HG03045 (cell line): ENCODE data around the gene PGA3.
"Not testable (repeated sequence)": the region's sequence is repeated elsewhere in the genome, so short reads cannot be mapped to it uniquely, and the experiment has no call there.

Experiments used
- ATAC-seq: cut with Tn5 transposase; IDR thresholded peaks from one replicate; pipeline ENCODE4 v1.9.1; 2021; ENCODE audit warnings: mild to moderate bottlenecking, moderate library complexity; ENCODE audit not compliant: unreplicated experiment

The PGA3 gene

GRCh38 chr11:61204502-61205059 lies 1.3 kb downstream of the PGA3 start:
- not testable (repeated sequence) for ATAC-seq

- not testable (repeated sequence) for ATAC-seq
These were observed 4.5 kb downstream of the PGA3 start for GRCh38 chr11:61207636-61208310.

DNA sequence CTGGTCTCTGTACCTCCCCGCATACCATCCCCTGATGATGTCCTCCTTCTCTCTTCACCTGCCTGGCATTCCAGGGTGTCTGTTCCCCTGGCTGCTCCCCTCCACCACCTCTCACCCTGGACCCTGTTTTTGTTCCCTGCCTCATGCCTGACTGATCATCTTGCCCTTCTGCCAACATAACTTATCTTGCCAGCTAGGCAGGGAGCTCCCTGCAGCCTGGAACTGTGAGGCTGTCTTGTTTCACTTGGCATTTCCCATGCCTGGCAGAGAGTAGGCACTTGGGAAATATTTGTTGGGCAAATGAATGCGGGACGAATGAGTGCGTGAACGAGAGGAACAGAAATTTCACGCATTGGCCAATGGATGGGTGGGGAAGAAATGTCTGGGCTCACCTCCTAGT lies 7.3 kb downstream of the PGA3 start:
- not testable (repeated sequence) for ATAC-seq

GRCh38 chr11:61211327-61211952 lies 8.1 kb downstream of the PGA3 start:
- ATAC-seq = not testable (repeated sequence)

- not testable (repeated sequence) for ATAC-seq
These were observed 8.9 kb downstream of the PGA3 start for GRCh38 chr11:61212202-61212601.

- not testable (repeated sequence) for ATAC-seq
These were observed 10.5 kb downstream of the PGA3 start for GRCh38 chr11:61213711-61214324.

- not testable (repeated sequence) for ATAC-seq
These were observed 15.0 kb downstream of the PGA3 start for GRCh38 chr11:61218306-61218705.

GRCh38 chr11:61219016-61219415 lies 15.7 kb downstream of the PGA3 start:
- not testable (repeated sequence) for ATAC-seq

DNA sequence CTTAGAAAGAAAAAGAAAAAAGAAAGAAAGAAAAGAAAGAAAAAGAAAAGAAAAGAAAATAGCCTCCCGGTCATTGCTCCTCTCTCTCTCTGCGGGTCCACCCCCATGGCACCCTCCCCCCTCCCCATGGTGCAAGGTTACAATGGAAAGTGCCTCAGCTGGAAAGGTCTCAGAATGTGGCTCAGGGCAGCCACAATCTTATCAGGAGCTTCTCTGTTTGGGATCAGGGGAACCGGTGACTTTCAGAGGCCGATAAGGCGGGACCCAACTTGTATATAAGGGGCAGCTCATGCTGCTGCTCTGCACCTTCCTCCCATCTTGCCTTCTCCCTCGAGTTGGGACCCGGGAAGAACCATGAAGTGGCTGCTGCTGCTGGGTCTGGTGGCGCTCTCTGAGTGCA lies 18.7 kb downstream of the PGA3 start, which contains the start of gene PGA4:
Gene PGA4 (plus strand): TSS at position 301 of the 400 bp plus-strand sequence. CDS start 54 bp downstream, at position 355.
- ATAC-seq = not testable (repeated sequence)

DNA sequence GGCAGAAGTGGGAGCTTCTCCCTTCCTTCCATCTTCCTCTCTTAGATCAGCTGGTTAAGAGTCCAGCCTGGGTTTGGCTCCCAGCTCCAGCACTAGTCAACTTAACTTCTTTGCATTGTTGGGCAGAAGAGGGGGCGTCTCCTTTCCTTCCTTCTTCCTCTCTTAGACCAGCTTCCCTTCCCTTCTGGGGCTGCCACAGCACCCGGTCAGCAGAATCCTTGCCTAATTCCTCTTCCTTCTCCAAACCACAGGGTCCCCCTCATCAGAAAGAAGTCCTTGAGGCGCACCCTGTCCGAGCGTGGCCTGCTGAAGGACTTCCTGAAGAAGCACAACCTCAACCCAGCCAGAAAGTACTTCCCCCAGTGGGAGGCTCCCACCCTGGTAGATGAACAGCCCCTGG lies 19.4 kb downstream of the PGA3 start:
- not testable (repeated sequence) for ATAC-seq

GRCh38 chr11:61226457-61227137 lies 23.3 kb downstream of the PGA3 start:
- ATAC-seq = not testable (repeated sequence)

DNA sequence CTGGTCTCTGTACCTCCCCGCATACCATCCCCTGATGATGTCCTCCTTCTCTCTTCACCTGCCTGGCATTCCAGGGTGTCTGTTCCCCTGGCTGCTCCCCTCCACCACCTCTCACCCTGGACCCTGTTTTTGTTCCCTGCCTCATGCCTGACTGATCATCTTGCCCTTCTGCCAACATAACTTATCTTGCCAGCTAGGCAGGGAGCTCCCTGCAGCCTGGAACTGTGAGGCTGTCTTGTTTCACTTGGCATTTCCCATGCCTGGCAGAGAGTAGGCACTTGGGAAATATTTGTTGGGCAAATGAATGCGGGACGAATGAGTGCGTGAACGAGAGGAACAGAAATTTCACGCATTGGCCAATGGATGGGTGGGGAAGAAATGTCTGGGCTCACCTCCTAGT lies 26.1 kb downstream of the PGA3 start:
- not testable (repeated sequence) for ATAC-seq

- not testable (repeated sequence) for ATAC-seq
These were observed 27.7 kb downstream of the PGA3 start for GRCh38 chr11:61231033-61231432.

DNA sequence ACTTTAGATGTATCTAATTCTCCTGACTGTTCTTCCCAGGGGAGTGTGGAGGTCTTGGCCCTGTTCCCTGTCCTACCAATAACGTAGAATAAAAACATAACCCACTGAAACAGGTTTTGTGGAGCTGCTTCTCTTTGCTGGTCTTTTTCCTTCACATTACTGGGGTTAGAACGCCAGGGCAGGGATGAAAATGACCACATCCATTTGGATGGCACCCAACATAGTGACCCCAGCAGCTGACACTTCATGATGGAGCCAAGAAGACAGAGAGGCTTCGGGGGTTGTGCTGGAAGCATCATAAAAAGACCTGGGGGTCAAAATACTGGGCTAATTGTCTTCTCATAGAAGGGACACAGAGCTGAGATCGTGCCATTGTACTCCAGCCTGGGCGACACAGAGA lies 28.3 kb downstream of the PGA3 start:
- ATAC-seq = not testable (repeated sequence)

- not testable (repeated sequence) for ATAC-seq
These were observed 29.3 kb downstream of the PGA3 start for GRCh38 chr11:61232548-61233145.

DNA sequence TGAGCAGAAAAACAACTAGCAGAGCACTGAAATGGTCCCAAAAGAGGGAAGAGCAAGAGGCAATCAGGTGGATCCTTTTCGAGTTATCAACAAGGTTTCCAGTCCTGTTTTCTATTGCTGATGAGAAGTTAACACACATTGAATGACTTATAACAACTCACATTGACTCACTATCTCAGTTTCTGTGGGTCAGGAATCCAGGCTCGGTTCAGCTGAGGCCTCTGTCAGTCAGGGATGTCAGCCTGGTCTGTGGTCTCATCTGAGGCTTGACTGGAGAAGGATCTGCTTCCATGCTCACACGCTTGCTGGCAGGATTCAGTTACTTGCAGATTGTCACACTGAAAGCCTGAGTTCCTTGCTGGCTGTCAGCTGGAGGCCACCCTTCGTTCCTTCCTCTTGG lies 33.8 kb downstream of the PGA3 start:
- ATAC-seq = not testable (repeated sequence)

GRCh38 chr11:61240288-61240687 lies 37.0 kb downstream of the PGA3 start:
- ATAC-seq = not testable (repeated sequence)

DNA sequence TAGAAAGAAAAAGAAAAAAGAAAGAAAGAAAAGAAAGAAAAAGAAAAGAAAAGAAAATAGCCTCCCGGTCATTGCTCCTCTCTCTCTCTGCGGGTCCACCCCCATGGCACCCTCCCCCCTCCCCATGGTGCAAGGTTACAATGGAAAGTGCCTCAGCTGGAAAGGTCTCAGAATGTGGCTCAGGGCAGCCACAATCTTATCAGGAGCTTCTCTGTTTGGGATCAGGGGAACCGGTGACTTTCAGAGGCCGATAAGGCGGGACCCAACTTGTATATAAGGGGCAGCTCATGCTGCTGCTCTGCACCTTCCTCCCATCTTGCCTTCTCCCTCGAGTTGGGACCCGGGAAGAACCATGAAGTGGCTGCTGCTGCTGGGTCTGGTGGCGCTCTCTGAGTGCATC lies 37.6 kb downstream of the PGA3 start, which contains the start of gene PGA5:
Gene PGA5 (plus strand): TSS at position 301 of the 400 bp plus-strand sequence. CDS start 52 bp downstream, at position 353.
- not testable (repeated sequence) for ATAC-seq

DNA sequence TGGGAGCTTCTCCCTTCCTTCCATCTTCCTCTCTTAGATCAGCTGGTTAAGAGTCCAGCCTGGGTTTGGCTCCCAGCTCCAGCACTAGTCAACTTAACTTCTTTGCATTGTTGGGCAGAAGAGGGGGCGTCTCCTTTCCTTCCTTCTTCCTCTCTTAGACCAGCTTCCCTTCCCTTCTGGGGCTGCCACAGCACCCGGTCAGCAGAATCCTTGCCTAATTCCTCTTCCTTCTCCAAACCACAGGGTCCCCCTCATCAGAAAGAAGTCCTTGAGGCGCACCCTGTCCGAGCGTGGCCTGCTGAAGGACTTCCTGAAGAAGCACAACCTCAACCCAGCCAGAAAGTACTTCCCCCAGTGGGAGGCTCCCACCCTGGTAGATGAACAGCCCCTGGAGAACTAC lies 38.2 kb downstream of the PGA3 start:
- ATAC-seq = not testable (repeated sequence)

DNA sequence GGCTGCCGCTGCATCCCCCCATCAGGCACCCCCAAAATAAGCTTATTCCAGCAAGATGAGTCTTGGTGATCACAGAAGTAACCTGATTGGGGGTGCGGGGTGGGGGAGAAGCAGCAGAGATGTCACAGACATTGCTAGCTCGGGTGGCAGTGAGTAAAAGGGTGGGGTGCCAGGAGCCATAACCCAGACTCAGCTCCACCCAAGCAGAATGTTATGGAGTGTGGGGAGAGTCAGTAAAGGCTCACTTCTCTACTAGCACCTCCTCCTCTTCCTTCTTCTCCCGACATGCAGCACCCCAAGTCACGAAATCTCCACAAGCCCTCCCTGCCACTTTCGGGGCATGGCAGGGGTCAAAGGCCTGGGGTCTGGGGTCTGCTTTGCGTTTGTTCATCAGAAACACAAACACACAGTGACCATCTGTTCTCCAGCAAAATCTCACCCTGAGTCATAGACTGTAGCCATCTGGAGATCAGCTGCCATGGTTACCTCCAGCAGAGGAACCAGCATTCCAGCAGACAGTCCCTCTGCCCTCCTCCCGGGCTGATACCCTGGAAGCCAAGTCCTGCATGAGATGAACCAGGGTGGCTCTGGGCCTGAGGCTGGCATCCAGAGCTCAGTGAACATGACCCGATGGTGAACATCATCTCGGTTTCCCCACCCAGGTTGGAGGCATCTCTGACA lies 42.1 kb downstream of the PGA3 start:
- ATAC-seq = not testable (repeated sequence)
